ENCODE results near the gene TNFAIP1. TPM values are rescaled to one million over a fixed set of nuclear protein-coding genes. Genes with fewer than 3 reads are reported as not detected.

The TNFAIP1 gene
- total RNA-seq, 1 experiment from 2014 or later: 21.3 TPM

GRCh38 chr17:28357061-28357900 lies 21.7 kb downstream of the TNFAIP1 start, which contains the start of gene POLDIP2 (continued):
- TF ChIP-seq ZNF671 (CRISPR knock-in tag; IDR thresholded peaks at IDR 0.05): no peak
- no peak for TF ChIP-seq ZNF416 (CRISPR knock-in tag; IDR thresholded peaks at IDR 0.05)
- TF ChIP-seq, protein P1, sequence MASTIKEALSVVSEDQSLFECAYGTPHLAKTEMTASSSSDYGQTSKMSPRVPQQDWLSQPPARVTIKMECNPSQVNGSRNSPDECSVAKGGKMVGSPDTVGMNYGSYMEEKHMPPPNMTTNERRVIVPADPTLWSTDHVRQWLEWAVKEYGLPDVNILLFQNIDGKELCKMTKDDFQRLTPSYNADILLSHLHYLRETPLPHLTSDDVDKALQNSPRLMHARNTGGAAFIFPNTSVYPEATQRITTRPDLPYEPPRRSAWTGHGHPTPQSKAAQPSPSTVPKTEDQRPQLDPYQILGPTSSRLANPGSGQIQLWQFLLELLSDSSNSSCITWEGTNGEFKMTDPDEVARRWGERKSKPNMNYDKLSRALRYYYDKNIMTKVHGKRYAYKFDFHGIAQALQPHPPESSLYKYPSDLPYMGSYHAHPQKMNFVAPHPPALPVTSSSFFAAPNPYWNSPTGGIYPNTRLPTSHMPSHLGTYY (CRISPR knock-in tag; IDR thresholded peaks at IDR 0.05): no peak
- TF ChIP-seq ZNF263 (CRISPR knock-in tag; IDR thresholded peaks at IDR 0.05; ENCODE audit: low read depth): 0 out of 2 replicates have a peak, but pooled peaks have one; percentile 25
- no peak; the same call in none of the 2 replicates for TF ChIP-seq FOXP4 (CRISPR knock-in tag; IDR thresholded peaks at IDR 0.05)
- TF ChIP-seq KAT7 (CRISPR knock-in tag; IDR thresholded peaks at IDR 0.05; ENCODE audit: borderline replicate concordance): no peak
- peak; percentile 67; the same call in 1 of the 2 replicates for TF ChIP-seq TEAD1 (CRISPR knock-in tag; IDR thresholded peaks at IDR 0.05)
- no peak for TF ChIP-seq NFATC4 (CRISPR knock-in tag; IDR thresholded peaks at IDR 0.05)
- no peak for TF ChIP-seq MLX (CRISPR knock-in tag; IDR thresholded peaks at IDR 0.05)
- TF ChIP-seq, protein P2, sequence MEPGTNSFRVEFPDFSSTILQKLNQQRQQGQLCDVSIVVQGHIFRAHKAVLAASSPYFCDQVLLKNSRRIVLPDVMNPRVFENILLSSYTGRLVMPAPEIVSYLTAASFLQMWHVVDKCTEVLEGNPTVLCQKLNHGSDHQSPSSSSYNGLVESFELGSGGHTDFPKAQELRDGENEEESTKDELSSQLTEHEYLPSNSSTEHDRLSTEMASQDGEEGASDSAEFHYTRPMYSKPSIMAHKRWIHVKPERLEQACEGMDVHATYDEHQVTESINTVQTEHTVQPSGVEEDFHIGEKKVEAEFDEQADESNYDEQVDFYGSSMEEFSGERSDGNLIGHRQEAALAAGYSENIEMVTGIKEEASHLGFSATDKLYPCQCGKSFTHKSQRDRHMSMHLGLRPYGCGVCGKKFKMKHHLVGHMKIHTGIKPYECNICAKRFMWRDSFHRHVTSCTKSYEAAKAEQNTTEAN (CRISPR knock-in tag; IDR thresholded peaks at IDR 0.05): no peak
- no peak for TF ChIP-seq ZNF532 (CRISPR knock-in tag; IDR thresholded peaks at IDR 0.05; ENCODE audit: borderline replicate concordance)
- no peak for TF ChIP-seq JAZF1 (CRISPR knock-in tag; IDR thresholded peaks at IDR 0.05)
- peak; percentile 98 for TF ChIP-seq FOXK1 (CRISPR knock-in tag; IDR thresholded peaks at IDR 0.05)
- no peak for TF ChIP-seq ZNF396 (CRISPR knock-in tag; IDR thresholded peaks at IDR 0.05; ENCODE audit: borderline replicate concordance)
- TF ChIP-seq HMGA2 (CRISPR knock-in tag; IDR thresholded peaks at IDR 0.05): no peak
- TF ChIP-seq, protein P3, sequence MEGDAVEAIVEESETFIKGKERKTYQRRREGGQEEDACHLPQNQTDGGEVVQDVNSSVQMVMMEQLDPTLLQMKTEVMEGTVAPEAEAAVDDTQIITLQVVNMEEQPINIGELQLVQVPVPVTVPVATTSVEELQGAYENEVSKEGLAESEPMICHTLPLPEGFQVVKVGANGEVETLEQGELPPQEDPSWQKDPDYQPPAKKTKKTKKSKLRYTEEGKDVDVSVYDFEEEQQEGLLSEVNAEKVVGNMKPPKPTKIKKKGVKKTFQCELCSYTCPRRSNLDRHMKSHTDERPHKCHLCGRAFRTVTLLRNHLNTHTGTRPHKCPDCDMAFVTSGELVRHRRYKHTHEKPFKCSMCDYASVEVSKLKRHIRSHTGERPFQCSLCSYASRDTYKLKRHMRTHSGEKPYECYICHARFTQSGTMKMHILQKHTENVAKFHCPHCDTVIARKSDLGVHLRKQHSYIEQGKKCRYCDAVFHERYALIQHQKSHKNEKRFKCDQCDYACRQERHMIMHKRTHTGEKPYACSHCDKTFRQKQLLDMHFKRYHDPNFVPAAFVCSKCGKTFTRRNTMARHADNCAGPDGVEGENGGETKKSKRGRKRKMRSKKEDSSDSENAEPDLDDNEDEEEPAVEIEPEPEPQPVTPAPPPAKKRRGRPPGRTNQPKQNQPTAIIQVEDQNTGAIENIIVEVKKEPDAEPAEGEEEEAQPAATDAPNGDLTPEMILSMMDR (IDR thresholded peaks at IDR 0.05): no peak
- TF ChIP-seq, protein P4, sequence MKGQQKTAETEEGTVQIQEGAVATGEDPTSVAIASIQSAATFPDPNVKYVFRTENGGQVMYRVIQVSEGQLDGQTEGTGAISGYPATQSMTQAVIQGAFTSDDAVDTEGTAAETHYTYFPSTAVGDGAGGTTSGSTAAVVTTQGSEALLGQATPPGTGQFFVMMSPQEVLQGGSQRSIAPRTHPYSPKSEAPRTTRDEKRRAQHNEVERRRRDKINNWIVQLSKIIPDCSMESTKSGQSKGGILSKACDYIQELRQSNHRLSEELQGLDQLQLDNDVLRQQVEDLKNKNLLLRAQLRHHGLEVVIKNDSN (CRISPR knock-in tag; IDR thresholded peaks at IDR 0.05): peak; percentile 98
- no peak for TF ChIP-seq TEAD4 (CRISPR knock-in tag; IDR thresholded peaks at IDR 0.05)
- TF ChIP-seq OVOL2 (CRISPR knock-in tag; IDR thresholded peaks at IDR 0.05; ENCODE audit: borderline replicate concordance): no peak
- no peak for TF ChIP-seq MYBL2 (CRISPR knock-in tag; IDR thresholded peaks at IDR 0.05)
- no peak for TF ChIP-seq E2F4 (CRISPR knock-in tag; IDR thresholded peaks at IDR 0.05; ENCODE audit: borderline replicate concordance, low read depth)

All from WTC11 (cell line).